NCI-H2196 treated with DMSO at 0.1 percent for 48 hours (cell line): ENCODE measurements around the gene SLC22A1.
"Not testable (repeated sequence)": the region's sequence is repeated elsewhere in the genome, so short reads cannot be mapped to it uniquely, and the experiment has no call there.

ENCODE experiments used
- DNase-seq: peaks from one replicate; lab custom pipeline; 2025; ENCODE audit not compliant: unreplicated experiment; lab: John Stamatoyannopoulos, UW

SLC22A1 gene

DNA sequence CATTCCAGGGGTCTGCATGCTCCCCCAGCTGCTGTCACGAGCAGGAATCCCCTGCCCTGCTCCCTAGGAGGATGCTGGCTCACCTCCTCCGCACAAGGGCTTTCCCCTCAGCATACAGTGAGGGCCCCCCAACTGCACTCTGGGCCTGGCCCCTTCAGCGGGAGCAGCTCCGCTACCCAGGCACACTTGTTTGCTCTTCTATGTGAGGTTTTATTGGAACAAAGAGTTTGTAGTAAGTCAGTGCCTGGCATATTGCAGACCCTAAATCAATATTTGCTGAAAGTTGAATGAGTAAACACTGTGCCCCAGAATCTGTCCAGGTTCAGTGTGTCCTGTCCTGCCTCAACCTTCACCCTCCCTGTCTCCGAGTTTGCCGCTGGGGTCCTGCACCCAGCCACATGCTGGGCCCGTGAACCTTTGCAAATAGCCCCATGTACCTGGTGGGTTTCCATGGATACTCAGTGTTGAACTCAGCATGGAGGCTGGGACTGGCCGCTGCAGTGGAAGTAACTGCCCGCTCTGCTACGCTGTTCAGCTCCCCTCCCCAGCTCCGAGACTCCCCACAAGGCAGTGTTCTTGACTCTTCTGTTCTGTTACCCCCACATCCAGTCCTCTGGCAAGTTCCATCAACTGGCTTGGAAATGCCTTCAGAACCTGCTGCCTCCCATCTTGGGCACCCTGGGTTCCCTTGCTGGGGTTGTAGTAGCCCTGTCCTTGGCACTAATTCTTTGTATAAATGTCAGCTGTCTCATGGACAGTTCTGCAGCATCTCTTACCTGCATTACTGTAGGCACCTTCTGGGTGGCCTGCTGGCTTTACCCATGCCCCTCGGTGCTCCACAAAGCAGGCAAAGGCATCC, 15.7 kb downstream of the SLC22A1 start:
- DNase-seq: no peak

DNA sequence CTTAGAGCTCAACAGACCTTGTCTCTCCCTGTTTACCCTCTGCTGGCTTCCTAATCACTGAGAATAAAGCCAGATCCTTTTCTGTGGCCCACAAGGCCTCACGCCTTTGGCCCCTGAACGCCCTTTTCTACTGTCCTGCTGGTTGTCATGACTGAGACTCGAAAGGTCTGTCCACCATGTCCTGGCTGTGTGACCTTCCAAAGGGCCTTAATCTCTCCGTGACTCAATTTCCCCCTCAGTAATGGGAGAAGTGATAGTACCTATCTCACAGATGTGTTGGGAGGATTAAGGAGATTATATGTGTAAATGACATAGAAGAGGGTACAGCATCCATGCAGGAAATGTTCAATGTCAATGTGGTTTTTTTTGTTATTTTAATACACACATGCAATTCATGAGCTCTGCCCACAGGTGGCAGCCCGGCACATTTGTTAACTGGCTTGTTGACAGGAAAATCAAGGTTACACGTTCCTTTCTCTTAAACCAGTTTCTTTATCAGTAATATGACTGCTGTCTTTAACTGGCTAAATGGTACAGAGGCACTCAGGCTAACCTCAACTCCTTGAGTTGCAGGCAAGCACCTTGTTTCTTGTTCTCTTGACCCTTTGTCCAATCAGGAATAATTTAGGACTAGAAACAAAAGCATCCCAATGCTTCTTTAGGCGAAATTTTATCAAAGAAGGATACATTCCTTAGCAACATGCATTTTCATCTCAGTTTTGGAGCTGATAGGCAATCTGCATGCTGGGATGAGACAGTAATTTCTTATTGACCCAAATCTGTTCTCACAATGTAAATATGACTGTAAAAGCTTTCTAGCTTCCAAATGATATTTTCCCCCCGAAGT, 16.6 kb downstream of the SLC22A1 start:
- DNase-seq: no peak

DNA sequence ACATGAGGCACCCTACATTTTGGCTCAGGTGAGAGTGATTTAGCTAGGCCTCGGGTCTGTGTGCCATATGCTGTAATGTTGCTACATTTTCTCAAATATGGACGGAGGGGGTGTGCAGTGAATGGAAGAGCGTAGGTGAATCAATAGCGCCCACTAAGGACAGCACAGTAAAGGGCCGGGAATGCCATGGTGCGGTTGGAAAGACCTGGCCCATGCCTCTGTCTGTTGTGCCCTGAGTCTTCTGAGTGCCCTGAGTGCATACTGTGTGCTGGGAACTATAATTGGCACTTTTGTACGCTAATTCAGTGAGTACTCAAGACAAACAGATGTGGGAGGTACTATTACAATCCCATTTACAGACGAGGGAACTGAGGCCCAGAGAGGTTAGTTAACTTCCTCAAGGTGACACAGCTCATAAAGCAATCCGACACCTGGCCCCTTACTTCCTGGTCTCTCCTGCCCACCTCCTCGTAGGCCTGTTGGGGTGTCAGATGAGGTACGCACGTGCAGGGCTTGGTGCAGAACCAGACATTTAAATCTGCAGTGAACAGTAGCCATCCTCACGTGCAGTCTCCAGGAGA, 17.3 kb downstream of the SLC22A1 start:
- no peak for DNase-seq

DNA sequence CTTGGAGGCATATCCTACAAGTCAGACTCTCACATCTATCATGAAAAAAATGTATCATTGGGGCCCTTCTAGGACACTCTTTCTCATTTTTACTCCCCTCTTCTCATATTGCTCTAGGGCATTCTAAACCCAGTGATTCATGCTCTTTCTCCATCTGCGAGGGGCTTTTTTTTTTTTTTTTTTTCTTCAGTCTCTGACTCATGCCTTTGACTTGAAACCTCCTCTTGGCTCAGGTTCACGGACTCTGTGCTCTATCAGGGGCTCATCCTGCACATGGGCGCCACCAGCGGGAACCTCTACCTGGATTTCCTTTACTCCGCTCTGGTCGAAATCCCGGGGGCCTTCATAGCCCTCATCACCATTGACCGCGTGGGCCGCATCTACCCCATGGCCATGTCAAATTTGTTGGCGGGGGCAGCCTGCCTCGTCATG, 17.8 kb downstream of the SLC22A1 start:
- DNase-seq: no peak

DNA sequence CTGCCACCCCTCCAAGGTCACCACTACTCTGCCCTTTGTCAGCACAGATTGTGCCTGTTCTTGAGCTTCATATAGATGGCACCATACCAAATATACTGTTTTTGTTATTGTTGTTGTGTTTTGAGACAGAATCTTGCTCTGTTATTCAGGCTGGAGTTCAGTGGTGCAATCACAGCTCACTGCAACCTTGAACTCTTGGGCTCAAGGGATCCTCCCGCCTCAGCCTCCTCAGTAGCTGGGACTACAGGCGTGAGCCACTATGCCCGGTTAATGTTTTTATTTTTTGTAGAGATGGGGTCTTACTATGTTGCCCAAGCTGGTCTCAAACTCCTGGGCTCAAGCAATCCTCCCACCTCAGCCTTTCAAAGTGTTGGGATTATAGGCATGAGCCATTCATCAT, 18.9 kb downstream of the SLC22A1 start:
- DNase-seq: not testable (repeated sequence)

DNA sequence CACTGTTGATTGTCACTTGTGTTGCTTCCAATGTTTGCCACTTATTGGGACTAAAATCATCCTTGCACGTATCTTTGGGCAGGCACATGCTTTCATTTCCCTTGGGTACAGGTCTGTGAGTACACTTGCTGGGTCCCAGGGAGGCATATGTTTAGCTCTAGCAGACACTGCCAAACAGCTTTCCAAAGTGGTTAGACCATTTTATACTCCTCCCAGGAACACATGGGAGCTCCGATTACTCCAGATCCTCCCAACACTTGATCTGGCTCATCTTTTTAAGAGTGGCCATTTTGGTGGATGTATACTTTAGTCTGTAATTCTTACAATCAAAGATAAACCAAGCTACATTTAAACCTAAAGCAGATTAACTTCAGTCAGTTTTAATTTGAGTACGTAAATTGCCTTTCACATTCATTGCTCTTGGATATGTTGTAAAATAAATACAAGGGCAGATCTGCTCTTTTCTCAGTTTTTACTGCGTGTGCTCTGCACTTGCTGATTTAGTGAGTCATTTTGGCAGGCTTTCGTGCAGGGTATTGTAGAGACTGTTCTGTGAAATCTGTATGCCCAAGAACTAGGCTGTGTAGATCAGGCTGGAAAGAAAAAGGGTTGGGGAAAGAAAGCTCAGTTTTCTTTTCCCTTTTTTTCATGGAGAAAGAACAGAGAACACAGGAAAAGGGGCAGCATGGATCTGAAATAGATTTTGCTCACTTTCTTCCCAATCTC, 19.5 kb downstream of the SLC22A1 start:
- DNase-seq: no peak

DNA sequence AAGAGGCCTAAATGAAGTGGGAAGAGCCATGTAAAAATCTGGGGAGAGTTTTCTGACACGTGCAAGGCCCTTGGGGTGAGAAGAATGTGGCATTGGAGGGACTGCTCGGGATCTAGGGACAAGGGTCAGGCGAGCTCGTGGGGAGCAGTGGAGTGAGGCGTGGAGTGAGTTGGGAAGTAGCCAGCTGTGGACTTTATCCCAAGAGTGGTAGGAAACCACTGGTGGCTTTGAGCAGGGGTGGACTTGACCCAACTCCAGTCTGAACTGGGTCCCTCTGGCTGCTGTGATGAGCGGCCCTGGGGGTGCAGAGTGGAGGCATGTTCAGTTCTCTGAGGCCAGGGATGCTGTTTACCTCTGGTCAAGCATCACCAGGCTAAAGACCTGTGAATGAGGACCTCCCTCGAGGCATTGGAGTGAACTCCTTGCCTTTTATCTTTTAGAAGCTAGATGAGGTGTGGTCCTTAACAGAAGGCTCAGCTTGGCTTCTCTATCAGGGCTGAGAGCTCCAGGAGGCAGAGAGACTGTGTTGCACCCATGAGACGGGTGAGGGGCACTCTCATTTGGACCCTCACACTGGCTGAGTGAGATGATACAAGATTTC, 20.6 kb downstream of the SLC22A1 start:
- no peak for DNase-seq

DNA sequence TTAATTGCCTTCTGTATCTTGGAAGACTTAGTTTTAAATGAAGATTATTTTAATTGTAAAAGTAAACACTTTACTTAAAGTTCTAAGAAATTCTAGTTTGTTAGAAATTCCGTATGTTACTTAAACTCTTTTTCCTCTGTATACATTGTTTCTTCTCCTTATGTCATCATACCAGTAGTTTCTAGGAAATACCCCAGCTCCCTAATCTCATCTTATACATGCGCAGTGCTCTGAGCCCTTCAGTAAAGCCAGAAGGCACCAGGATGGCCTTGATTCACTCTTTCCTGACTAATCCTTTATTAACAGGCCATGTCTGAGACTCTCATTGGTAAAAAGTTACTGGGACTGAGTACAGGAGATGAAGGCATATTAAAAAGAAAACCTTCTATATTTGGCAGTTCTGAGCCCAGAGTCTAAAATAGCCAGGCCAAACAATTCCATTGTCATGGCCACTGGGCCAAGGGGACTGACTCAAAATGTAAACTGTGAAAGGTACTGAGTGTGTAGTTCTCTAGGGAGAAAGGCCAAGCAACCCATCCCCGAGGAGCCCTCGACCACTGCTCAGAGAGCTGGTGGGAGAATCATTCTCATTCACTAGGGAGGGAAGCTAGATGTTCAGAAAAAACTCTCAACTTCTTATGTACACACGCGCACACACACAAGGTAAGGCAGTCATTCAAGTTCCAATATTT, 25.0 kb downstream of the SLC22A1 start:
- DNase-seq: no peak

DNA sequence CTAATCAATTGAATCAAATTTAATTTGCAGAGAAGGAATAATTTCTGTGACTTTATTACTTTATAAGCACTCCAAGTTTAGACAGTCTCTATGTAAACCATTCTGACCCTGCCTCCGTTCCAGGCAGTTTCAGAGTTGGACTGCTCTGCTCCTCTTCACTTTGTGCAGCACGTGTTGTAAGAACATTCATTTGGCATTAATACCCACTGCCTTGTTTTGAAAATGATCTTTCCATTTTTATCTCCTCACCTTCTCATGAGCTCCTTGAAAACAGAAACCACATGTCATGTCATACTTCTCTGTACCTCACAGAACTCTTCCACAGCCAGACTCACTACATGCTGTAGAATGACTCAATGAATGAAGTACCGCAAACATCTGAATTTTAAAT, 25.5 kb downstream of the SLC22A1 start:
- DNase-seq: no peak

DNA sequence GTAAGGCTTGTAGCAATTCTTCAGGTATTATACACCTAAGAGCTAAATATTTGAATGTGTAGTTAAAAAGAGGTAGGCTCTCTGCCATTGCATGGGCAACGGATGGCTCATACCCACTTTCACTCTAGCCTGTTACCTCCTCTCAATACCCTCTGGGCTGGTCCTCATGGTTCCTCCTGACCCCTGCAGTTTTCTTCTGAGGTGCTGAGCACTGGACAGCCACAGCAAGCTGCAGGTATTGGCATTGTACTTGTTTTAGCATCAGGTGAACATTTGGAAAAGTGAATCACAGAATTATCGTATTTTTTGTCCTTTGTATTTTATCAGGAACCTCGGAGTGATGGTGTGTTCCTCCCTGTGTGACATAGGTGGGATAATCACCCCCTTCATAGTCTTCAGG, 32.9 kb downstream of the SLC22A1 start:
- no peak for DNase-seq

DNA sequence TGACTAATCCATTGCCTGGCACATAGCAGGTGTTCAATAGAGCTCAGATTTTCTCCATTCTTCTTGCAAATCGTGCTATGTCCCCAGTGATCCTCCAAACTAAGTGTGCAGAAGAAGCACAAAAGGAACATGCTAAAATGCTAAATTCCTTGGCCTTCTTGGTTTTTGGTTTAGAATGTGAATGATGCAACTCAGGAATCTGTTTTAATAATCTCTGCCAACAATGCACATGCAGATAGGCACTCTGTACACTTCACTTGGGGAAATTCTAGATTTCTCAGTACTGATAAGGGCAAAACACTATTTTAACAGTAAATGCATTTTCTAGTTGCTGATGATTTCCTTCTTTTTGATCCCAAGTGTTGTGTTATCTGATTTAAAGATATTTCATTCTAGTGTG, 35.2 kb downstream of the SLC22A1 start:
- no peak for DNase-seq

DNA sequence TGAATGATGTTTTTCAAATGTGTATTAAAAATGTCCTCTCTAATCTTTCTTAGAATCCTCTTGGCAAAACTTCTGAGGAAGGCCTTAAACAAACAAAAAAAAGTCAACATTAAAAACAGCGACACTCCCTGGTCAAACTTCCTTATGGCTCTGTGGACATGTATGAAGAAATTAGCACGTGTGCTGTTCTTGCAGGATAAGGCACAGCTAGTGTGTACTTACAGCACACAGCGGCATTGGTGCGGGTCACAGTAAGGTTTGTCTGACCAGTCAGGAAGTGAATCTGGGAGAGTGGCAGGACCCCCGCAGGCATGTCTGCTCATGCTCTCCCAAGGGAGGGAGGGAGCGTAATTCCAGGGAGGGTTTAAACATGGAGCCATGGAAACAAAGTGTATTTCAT, 38.8 kb downstream of the SLC22A1 start:
- no peak for DNase-seq

DNA sequence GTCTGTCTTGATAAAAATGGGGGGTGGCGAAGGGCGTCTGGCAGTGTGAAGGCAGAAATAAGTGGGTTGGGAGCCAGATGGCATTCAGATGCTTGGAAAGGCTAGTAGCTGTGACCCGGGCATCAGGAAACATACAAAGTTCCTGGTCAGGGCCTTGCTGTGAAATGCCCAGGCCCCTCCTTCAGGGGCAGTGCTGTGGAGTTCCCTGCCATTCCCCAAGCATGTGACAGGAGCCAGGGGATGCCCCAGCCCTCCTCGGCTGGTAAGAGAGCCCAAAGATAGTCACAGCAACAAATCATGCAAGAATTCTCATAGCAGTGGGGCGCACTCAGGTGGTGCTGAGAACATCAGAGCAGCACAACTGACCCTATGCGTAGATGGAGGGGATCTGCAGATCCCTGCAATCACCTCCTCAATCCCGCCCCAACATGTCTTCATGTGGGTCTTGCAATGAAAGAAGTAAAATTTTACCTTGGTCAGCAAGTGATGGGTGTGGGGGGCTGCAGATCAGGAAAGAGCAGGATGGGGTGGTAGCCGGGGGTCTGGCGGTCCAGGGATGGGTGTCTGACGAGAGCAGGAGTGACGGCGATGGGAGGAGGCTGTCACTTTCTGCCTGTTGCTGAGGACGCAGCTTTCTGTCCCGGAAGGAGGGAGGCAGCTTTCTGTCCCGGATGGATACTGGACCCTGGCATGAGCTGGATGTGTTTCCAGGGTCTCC, 39.5 kb downstream of the SLC22A1 start:
- DNase-seq: no peak

DNA sequence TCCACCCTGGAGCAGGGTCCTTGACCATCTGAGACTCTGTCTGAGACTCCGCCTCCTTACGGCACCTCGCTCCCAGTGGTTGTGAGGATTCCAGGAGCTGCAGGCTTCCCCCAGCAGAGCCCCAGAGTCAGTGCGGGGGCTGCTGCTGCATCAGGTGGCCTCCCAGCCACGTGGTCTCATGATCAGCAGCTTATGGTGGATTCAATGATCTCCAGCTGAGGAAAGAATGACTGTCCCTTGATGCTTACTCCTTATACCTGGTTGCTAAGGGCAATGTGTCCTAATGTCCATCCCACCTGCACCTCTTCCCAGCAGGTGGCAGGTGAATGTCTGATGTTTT, 40.0 kb downstream of the SLC22A1 start:
- DNase-seq: no peak

DNA sequence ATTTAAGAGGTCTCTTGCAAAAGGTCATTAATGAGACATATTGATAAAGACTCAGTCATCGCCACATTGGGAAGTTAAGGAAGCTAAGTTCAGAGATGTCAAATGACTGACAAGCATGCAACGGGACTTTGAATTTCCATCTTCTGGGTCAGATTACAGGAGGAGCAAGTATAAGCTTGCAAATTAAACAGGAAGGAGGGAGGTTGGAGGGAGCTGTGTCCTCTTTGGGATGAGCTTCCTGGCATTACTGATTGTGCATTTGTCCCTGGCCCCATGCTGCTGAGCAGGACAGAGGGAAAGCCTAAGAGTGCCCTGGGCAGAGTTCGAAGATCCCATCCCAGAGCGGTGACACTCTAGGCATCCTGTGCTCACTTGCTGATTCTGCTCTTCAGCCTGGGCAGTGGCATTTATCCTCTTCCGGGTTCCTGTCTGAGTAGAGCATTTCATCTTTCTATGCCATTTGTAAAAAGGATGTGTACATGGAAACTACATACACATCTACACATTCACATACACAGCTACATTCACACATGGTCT, 40.5 kb downstream of the SLC22A1 start:
- no peak for DNase-seq

DNA sequence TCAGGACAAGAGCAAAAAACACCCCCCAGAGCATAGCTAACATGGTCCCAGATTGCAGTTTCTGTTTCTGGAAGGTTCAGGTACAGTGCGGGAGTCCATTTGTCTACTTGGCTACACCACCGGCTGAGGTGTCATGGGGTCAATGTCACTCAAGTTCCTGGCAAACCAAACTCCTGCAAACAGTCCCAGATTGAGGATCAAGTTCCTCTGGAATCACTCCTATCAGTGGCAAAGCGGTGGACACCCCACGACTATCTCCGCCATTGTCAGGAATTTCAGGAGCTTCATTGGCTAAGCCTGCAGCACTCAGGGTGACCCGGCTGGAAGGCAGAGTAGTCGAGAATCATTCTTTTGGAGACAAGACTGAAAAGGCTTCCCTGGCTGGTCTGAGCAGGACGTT, 41.8 kb downstream of the SLC22A1 start:
- DNase-seq: no peak

DNA sequence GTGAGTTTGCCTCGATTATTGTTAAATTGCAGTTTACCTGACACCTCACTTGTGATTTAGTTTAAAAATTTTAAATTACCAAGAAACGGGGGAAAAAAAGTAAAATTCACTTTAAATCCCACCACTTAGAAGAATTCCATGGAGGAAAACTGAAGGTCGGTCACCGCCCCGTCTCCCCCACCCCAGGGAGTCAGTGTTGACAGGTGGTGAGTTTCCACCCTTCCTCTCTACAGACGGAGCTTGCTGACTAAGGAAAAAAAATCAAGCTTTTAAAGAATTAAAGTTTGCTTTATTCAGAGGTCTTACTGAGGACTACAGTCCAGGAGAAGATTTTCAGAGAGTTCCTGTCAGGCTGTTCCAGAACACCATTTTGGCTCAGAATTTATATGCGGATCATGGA, 42.3 kb downstream of the SLC22A1 start:
- DNase-seq: no peak

DNA sequence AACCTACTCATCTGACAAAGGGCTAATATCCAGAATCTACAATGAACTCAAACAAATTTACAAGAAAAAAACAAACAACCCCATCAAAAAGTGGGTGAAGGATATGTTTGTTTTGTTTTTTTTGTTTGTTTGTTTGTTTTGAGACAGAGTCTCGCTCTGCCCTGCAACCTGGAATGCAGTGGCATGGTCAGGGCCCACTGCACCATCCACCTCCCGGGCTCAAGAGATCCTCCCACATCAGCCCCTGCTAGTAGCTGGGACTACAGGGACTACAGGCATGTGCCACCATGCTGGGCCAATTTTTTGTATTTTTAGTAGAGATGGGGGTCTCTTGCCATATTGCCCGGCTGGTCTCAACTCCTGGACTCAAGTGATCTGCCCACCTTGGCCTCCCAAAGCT, 44.3 kb downstream of the SLC22A1 start:
- DNase-seq: not testable (repeated sequence)

DNA sequence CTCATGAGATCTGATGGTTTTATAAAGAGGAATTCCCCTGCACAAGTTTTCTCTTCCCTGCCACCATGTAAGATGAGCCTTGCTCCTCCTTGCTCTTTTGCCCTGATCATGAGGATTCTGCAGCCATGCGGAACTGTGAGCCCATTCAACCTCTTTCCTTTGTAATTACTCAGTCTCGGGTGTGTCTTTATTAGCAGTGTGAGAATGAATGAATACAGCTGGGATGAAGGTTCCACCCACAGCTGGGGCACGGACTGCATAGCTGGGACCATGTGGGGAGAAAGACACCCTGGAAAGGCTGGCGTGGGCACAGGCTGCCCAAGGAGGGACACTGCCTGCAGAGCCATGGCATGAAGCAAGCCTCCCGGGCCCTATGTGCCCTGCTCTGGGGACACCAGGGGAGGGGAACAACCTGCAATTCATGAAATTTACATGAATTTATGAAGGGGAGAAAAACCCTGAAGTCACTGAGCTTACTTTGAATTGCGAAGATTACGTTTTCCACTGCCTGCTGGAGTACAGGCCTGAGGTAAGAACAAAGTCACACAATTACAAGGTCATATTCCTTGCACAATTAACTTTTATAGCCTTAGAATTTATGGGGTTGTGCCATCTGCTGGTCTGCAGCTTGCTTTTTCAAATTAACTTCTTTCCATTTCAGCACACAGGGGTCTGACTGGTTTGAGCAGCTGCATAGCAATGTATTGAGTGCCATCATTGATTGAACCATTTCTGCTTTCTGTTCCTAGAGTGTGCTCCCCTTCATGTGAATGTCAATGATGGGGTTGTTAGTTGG, 46.2 kb downstream of the SLC22A1 start:
- no peak for DNase-seq
